ENCODE results near the gene PRKCE. TPM values are rescaled to one million over a fixed set of nuclear protein-coding genes. Genes with fewer than 3 reads are reported as not detected.

The PRKCE gene
- total and polyA plus RNA-seq, 2 of the 8 experiments (the other 6 are each of a cell fraction or from before 2014, with no cell fraction given), result 0.54 to 2.1 TPM

DNA sequence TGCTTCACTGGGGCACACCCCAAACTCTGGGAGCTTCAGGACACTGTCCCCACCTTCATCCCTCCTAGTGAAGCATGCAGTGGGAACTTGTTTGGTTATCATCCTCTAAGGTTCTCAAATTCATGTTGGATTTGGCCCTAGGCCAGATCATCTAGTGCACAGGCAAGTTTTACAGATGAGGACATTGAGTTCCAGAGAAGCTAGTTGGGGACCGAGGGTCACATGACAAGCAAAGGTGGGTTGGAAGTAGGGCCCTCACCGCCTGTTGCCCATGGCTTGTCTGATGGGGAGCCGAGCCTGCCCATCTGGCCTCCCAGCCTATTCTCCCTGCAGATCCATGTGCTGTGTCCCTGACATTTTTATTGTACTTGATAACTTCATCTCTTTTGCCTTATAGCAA, 2.8 kb downstream of the PRKCE start:
- Histone ChIP-seq H3K23ac (ENCODE audit: insufficient read length) (no peak overlapping the region), H2BK120ac (replicated peaks; ENCODE audit: low read depth, low read length) (no peak overlapping the region), H3K79me2 (ENCODE audit: control insufficient read depth in 1 of 2, insufficient read depth in 2 of 2, low read length in 2 of 2) (no peaks in the 10 kb centered on the region), H2BK5ac (ENCODE audit: low read depth, low read length) (no peak overlapping the region), H3K9me3 (ENCODE audit: insufficient read depth in 2 of 2, low read depth in 1 of 2, low read length in 1 of 2) (no peaks in the 10 kb centered on the region), H3K27ac (ENCODE audit: low read depth, low read length) (no peak overlapping the region), H3K4me2 (ENCODE audit: insufficient read depth in 1 of 2, low read depth in 2 of 2, low read length in 2 of 2) (no peak overlapping the region), H3K4me1 (replicated peaks in 1 of 4; ENCODE audit: control insufficient read depth in 3 of 4, insufficient read depth in 4 of 4, low read length in 3 of 4) (peaks cover 2 to 4% (median 3%) of the 10 kb centered on the region in 4 experiments), H3K27me3 (replicated peaks in 1 of 4; ENCODE audit: control insufficient read depth in 3 of 4, extremely low read depth in 1 of 4, insufficient read depth in 3 of 4, low read length in 3 of 4) (peaks cover 27 to 56% (median 38%) of the 10 kb centered on the region in 4 experiments), H3K79me1 (ENCODE audit: low read depth, low read length) (no peaks in the 10 kb centered on the region), H2AFZ (ENCODE audit: low read length) (no peak overlapping the region), H4K8ac (ENCODE audit: extremely low read depth, insufficient read depth, low read length) (no peak overlapping the region), H4K91ac (replicated peaks; ENCODE audit: insufficient read length, low read length) (no peak overlapping the region), H2BK12ac (ENCODE audit: low read depth, low read length) (no peak overlapping the region), H3K36me3 (ENCODE audit: control insufficient read depth in 2 of 4, insufficient read depth in 4 of 4, low read length in 3 of 4) (no peaks in the 10 kb centered on the region), H3K4ac (replicated peaks; ENCODE audit: insufficient read length, low read depth, low read length) (no peak overlapping the region), H3K56ac (replicated peaks; ENCODE audit: insufficient read length, low read depth, low read length) (no peak overlapping the region), H3K14ac (ENCODE audit: insufficient read length) (no peak overlapping the region), H3K4me3 (ENCODE audit: extremely low read depth in 1 of 4, insufficient read depth in 2 of 4, low read depth in 3 of 4, low read length in 4 of 4) (no peak overlapping the region), H3K23me2 (ENCODE audit: low read depth, low read length) (peaks cover 22% of the 10 kb centered on the region), H2BK15ac (ENCODE audit: low read length) (no peak overlapping the region), H4K20me1 (replicated peaks in 1 of 2; ENCODE audit: control insufficient read depth in 1 of 2, insufficient read depth in 2 of 2, low read length in 2 of 2) (peaks cover 0 to 3% of the 10 kb centered on the region in 2 experiments), H3K18ac (ENCODE audit: extremely low read depth, low read length) (no peak overlapping the region), H2AK5ac (ENCODE audit: low read depth, low read length) (no peak overlapping the region), H4K5ac (ENCODE audit: insufficient read length, low read depth, low read length) (no peak overlapping the region), H3K9ac (replicated peaks in 1 of 4; ENCODE audit: extremely low read depth in 1 of 4, low read depth in 3 of 4, low read length in 3 of 4) (no peak overlapping the region), H2BK20ac (ENCODE audit: low read length) (no peak overlapping the region)
- FAIRE-seq, result no peak
- CTCF ChIA-PET (ENCODE audit: partially characterized antibody), result interaction anchor here (1.1 to 2.3 kb wide), 4 partner anchors 10 to 42 kb away, joined by 3 to 8 read pairs (median 5); no protein-coding TSS in a partner anchor
- no peak for DNase-seq (ENCODE audit: low read depth in 1 of 2, low spot score in 2 of 2)
- WGBS, 2 experiments (ENCODE audit: extremely low coverage in 1 of 2, insufficient coverage in 1 of 2, insufficient read length in 1 of 2, insufficient replicate concordance in 2 of 2, low coverage in 1 of 2, low lambda C conversion rate in 2 of 2, missing lambda C conversion rate in 1 of 2), result 96% methylated on average over 3 of the region's 3 CpGs; no CpG with 5 or more reads in 1 of the 2 experiments
- POLR2A ChIA-PET (ENCODE audit: partially characterized antibody), result no interaction called here
- TF ChIP-seq EGR1 (IDR thresholded peaks at IDR 0.05; ENCODE audit: borderline replicate concordance, low read depth, low read length), result no peak
- TF ChIP-seq HDAC6 (IDR thresholded peaks at IDR 0.05; ENCODE audit: low read depth, low read length), result no peak
- no peak for TF ChIP-seq TAF7 (optimal IDR thresholded peaks at IDR 0.05; ENCODE audit: borderline replicate concordance, low read depth, low read length)
- no peak for TF ChIP-seq FOSL1 (IDR thresholded peaks at IDR 0.05; ENCODE audit: insufficient read depth, low read depth, low read length)
- no peak for TF ChIP-seq SIN3A (conservative IDR thresholded peaks at IDR 0.05 in 1 of 2, IDR thresholded peaks at IDR 0.05 in 1 of 2; ENCODE audit: low read depth in 1 of 2, low read length in 2 of 2)
- TF ChIP-seq KDM5A (IDR thresholded peaks at IDR 0.05; ENCODE audit: low read length), result no peak
- TF ChIP-seq SIX5 (IDR thresholded peaks at IDR 0.05; ENCODE audit: low read depth, low read length), result no peak
- TF ChIP-seq KDM4A (IDR thresholded peaks at IDR 0.05; ENCODE audit: low read depth, low read length, severe bottlenecking), result no peak
